Measurements from ENCODE around the gene CAMK1G. TPM values are rescaled to one million over a fixed set of nuclear protein-coding genes. Genes with fewer than 3 reads are reported as not detected.

CAMK1G gene
- polyA plus RNA-seq, 1 of the 3 experiments (the other 2 are of a cell fraction), result 15.1 TPM

- Histone ChIP-seq H3K4me3 (ENCODE audit: low read depth in 2 of 2, low read length in 1 of 2) (no peak overlapping the region), H4K20me1 (ENCODE audit: insufficient read depth) (no peaks in the 10 kb centered on the region), H3K36me3 (replicated peaks in 1 of 2; ENCODE audit: control insufficient read depth in 1 of 2, insufficient read depth in 2 of 2, low read length in 1 of 2) (no peaks in the 10 kb centered on the region), H3K4me2 (no peak overlapping the region), H2AFZ (ENCODE audit: low read depth) (no peak overlapping the region), H3K27ac (ENCODE audit: low read depth in 2 of 2, low read length in 1 of 2) (no peak overlapping the region), H3K9ac (no peak overlapping the region), H3K27me3 (ENCODE audit: insufficient read depth) (no peaks in the 10 kb centered on the region), H3K9me3 (no peaks in the 10 kb centered on the region), H3F3A (replicated peaks; ENCODE audit: insufficient read depth) (no peaks in the 10 kb centered on the region), H3K4me1 (ENCODE audit: control insufficient read depth in 1 of 2, insufficient read depth in 2 of 2, low read depth in 1 of 2, low read length in 1 of 2) (peaks cover 0 to 17% of the 10 kb centered on the region in 2 experiments; a peak in 1 of 4 replicates), H3K79me2 (ENCODE audit: insufficient read depth) (no peaks in the 10 kb centered on the region), H3K9me2 (no peaks in the 10 kb centered on the region)
- ChIA-PET CTCF (no interaction called here), POLR2A (no interaction called here)
- WGBS (ENCODE audit: low lambda C conversion rate), result 93% methylated on average over 3 of the region's 3 CpGs
- DNase-seq, result no peak
- TF ChIP-seq JUND (IDR thresholded peaks at IDR 0.05), result 0 out of 2 replicates have a peak, but pooled peaks have one; percentile 3
- TF ChIP-seq FOSL2 (IDR thresholded peaks at IDR 0.05; ENCODE audit: borderline replicate concordance, low read depth), result no peak
These were observed 79.4 kb downstream of the CAMK1G start for GRCh38 chr1:209662879-209663327.

Other genes with a start within 250 kb of the CAMK1G start
- gene LAMB3, start 68.7 kb downstream of the CAMK1G start, polyA plus RNA-seq (2012; rRNA removed), result 14.1 and 18.0 TPM in 2 replicates
- gene G0S2, start 91.7 kb downstream of the CAMK1G start, polyA plus RNA-seq (2012; rRNA removed), result 32.5 and 43.2 TPM in 2 replicates
- 0.23 and 0.37 TPM in 2 replicates for gene HSD11B1, start 121.1 kb downstream of the CAMK1G start, polyA plus RNA-seq (2012; rRNA removed)
- 0.31 and 0.60 TPM in 2 replicates for gene TRAF3IP3, start 172.3 kb downstream of the CAMK1G start, polyA plus RNA-seq (2012; rRNA removed)
- gene C1orf74, start 200.8 kb downstream of the CAMK1G start, polyA plus RNA-seq (2012; rRNA removed), result 1.5 and 2.1 TPM in 2 replicates
- gene IRF6, start 222.4 kb downstream of the CAMK1G start, polyA plus RNA-seq (2012; rRNA removed), result 0.94 and 1.6 TPM in 2 replicates
- gene UTP25, start 244.3 kb downstream of the CAMK1G start, polyA plus RNA-seq (2012; rRNA removed), result 6.3 and 9.3 TPM in 2 replicates

All from SK-N-SH (cell line).